Keratinocyte (primary cell): ENCODE results near the gene PROC.

Experiments
- CTCF ChIP-seq, 3 experiments: IDR thresholded peaks in 1 of 3; conservative IDR thresholded peaks in 1 of 3; optimal IDR thresholded peaks in 1 of 3; 2 replicates in 2 of 3; 3 replicates in 1 of 3; pipeline versions ENCODE3 to v1.5.1; 2011; ENCODE audit warnings: low read length in 3 of 3, mild to moderate bottlenecking in 3 of 3, moderate library complexity in 2 of 3, control low read depth in 1 of 3, inconsistent platforms in 1 of 3; ENCODE audit not compliant: insufficient read depth in 2 of 3; ENCODE audit errors: extremely low read depth in 1 of 3
- EZH2 ChIP-seq: IDR thresholded peaks from one replicate; pipeline ENCODE4 v1.6.1; 2012; ENCODE audit warnings: inconsistent platforms, mild to moderate bottlenecking, low read length, moderate library complexity

DNA sequence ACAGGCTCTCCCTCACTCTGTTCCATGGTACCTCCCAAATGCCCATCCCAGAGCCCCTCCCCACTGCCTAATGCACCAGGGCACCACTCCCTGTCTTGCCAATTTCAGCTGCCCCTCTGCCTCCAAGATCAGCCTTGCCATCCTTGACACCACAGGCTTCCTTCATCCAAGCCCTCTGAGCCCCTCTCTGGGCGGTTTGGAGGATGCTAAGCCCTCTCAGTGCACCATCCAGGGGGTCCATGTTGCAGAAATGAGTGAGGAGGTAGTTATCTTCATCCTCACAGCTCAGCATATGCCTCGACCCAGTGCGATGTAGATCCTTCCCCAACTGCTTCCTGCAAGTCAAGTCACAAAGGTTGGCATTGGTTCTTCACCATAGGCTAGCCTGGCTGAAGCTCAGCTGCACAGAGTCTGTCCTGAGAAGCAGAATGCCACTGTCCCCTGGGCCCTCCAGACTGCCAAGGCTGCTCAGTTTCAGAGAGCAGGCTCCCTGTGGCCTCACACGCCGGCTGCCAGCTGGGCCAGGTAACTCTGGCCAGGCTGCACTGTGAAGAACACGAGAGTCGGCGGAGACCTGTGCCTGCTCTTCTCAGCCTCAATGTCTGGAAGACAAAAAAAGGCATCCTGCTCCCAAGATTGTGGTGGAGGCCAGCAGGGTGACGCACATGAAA lies 20.5 kb upstream of the PROC start:
- no peak for TF ChIP-seq CTCF (optimal IDR thresholded peaks at IDR 0.05 in 1 of 3, IDR thresholded peaks at IDR 0.05 in 1 of 3, conservative IDR thresholded peaks at IDR 0.05 in 1 of 3; ENCODE audit: extremely low read depth in 1 of 3, insufficient read depth in 2 of 3, low read length in 3 of 3)
- no peak for TF ChIP-seq EZH2
